HCT116 (cell line): ENCODE data around the gene TBATA. TPM values are rescaled to one million over a fixed set of nuclear protein-coding genes. Genes with fewer than 3 reads are reported as not detected.

ENCODE experiments used
- ATAC-seq: fragments of 200-7000 bp; cut with Tn5 transposase; 2 replicates; pipeline ENCODE4 v1.9.1; 2020; ENCODE audit warnings: mild to moderate bottlenecking, moderate library complexity
- BruUV-seq: library from RNA; stranded (reverse); fragments of 400-500 nt; replicated peaks from 2 replicates; lab custom pipeline; 2021; lab: Mats Ljungman, UMichigan
- CTCF ChIA-PET: fragments of 300-600 bp; sonication (Branson Sonifier 250); formaldehyde crosslinking; loops from one replicate; lab custom pipeline; 2021; ENCODE audit warnings: antibody characterized with exemption; lab: Charles Lee
- POLR2A ChIA-PET: fragments of 300-600, 350-600 bp; sonication (Branson Sonifier 250); formaldehyde crosslinking; loops from one replicate; lab custom pipeline; 2021; ENCODE audit warnings: antibody characterized with exemption; lab: Charles Lee
- RAD21 ChIA-PET, 2 experiments: fragments of 300-600 bp; sonication (Branson Sonifier 250); formaldehyde crosslinking; loops; one replicate each; lab custom pipeline; 2023; ENCODE audit warnings: low total read pairs in 2 of 2; ENCODE audit not compliant: uncharacterized antibody in 2 of 2, unreplicated experiment in 2 of 2, low non-redundant PET in 1 of 2; lab: Charles Lee
- DNase-seq: peaks from one replicate; pipeline ENCODE4 v3.0.0-alpha.2; 2010; ENCODE audit warnings: low read depth, low spot score
- H2AFZ ChIP-seq: fragments of 200-600 bp; shearing (Covaris generic), sonication (generic); 2 replicates; pipeline ENCODE4 v1.6.1; 2017; ENCODE audit warnings: low read depth, mixed run types, mixed read lengths, antibody characterized with exemption, low read length; ENCODE audit not compliant: poor library complexity, severe bottlenecking
- H3K27ac ChIP-seq: 2 replicates; pipeline ENCODE4 v1.5.1; 2012; ENCODE audit warnings: low read depth, low read length
- H3K27me3 ChIP-seq: fragments of 200-600 bp; sonication (generic); 2 replicates; pipeline ENCODE4 v1.6.1; 2016; ENCODE audit warnings: mixed run types, low read length, mixed read lengths; ENCODE audit not compliant: insufficient read depth
- H3K36me3 ChIP-seq, 2 experiments: fragments of 200-500 bp in 1 of 2; fragments of 200-600 bp in 1 of 2; sonication (Bioruptor generic) in 1 of 2; sonication (generic) in 1 of 2; 2 replicates each; pipeline versions ENCODE4 v1.5.1 to v1.6.1; 2014 to 2016; ENCODE audit warnings: low read length in 2 of 2, inconsistent platforms in 1 of 2, mixed read lengths in 1 of 2, mixed run types in 1 of 2; ENCODE audit not compliant: insufficient read depth in 2 of 2, control insufficient read depth in 1 of 2
- H3K4me1 ChIP-seq, 2 experiments: fragments of 200-600 bp in 1 of 2; sonication (generic) in 1 of 2; 2 replicates each; pipeline versions ENCODE4 v1.5.1 to v1.6.1; 2012 to 2017; ENCODE audit warnings: low read length in 2 of 2, inconsistent platforms in 1 of 2, mild to moderate bottlenecking in 1 of 2, mixed read lengths in 1 of 2, mixed run types in 1 of 2, moderate library complexity in 1 of 2; ENCODE audit not compliant: insufficient read depth in 2 of 2, control insufficient read depth in 1 of 2
- H3K4me2 ChIP-seq: fragments of 200-600 bp; sonication (generic); 2 replicates; pipeline ENCODE4 v1.6.1; 2017; ENCODE audit warnings: mixed run types, low read length, mixed read lengths
- H3K4me3 ChIP-seq, 2 experiments: fragments of 200-600 bp in 1 of 2; sonication (generic) in 1 of 2; replicated peaks in 1 of 2; 2 replicates each; pipeline ENCODE4 v1.5.1; 2011 to 2016; ENCODE audit warnings: low read length in 2 of 2, control low read depth in 1 of 2, low read depth in 1 of 2, mild to moderate bottlenecking in 1 of 2, mixed read lengths in 1 of 2, mixed run types in 1 of 2
- H3K79me2 ChIP-seq: fragments of 200-600 bp; sonication (generic); 2 replicates; pipeline ENCODE4 v1.6.1; 2017; ENCODE audit warnings: mild to moderate bottlenecking, mixed run types, low read length, moderate library complexity, mixed read lengths; ENCODE audit not compliant: insufficient read depth
- H3K9ac ChIP-seq: fragments of 200-600 bp; sonication (generic); 2 replicates; pipeline ENCODE4 v1.6.1; 2016; ENCODE audit warnings: low read length, mixed read lengths
- H3K9me2 ChIP-seq: fragments of 200-600 bp; sonication (generic), shearing (Covaris generic); 2 replicates; pipeline ENCODE4 v1.6.1; 2017; ENCODE audit warnings: mixed run types, mild to moderate bottlenecking, moderate library complexity; ENCODE audit not compliant: insufficient read depth
- H3K9me3 ChIP-seq, 2 experiments: fragments of 200-500 bp in 1 of 2; fragments of 200-600 bp in 1 of 2; sonication (Bioruptor generic) in 1 of 2; sonication (generic) in 1 of 2; 2 replicates each; pipeline ENCODE4 v1.6.1; 2014 to 2017; ENCODE audit warnings: low read length in 2 of 2, mixed read lengths in 2 of 2, inconsistent platforms in 1 of 2, low read depth in 1 of 2, mild to moderate bottlenecking in 1 of 2, mixed run types in 1 of 2, moderate library complexity in 1 of 2; ENCODE audit not compliant: control insufficient read depth in 1 of 2, insufficient read depth in 1 of 2
- H4K20me1 ChIP-seq: fragments of 200-600 bp; sonication (generic), shearing (Covaris generic); 2 replicates; pipeline ENCODE4 v1.6.1; 2017; ENCODE audit warnings: mixed run types, mild to moderate bottlenecking, moderate library complexity; ENCODE audit not compliant: insufficient read depth
- CBX3 ChIP-seq: IDR thresholded peaks from 2 replicates; pipeline ENCODE4 v1.6.1; 2012; ENCODE audit warnings: low read depth
- CEBPB ChIP-seq: IDR thresholded peaks from 2 replicates; pipeline ENCODE4 v1.6.1; 2012; ENCODE audit warnings: low read depth
- EGR1 ChIP-seq: IDR thresholded peaks from 2 replicates; pipeline ENCODE4 v1.6.1; 2012; ENCODE audit warnings: low read depth
- ELF1 ChIP-seq: IDR thresholded peaks from 2 replicates; pipeline ENCODE4 v1.6.1; 2012; ENCODE audit warnings: low read depth, borderline replicate concordance
- EZH2 ChIP-seq: fragments of 200-600 bp; sonication (generic); IDR thresholded peaks from 2 replicates; pipeline ENCODE4 v1.6.1; 2017; ENCODE audit warnings: antibody characterized with exemption, mixed run types
- FOSL1 ChIP-seq: IDR thresholded peaks from 2 replicates; pipeline ENCODE4 v1.6.1; 2012; ENCODE audit warnings: low read depth
- POLR2AphosphoS5 ChIP-seq: IDR thresholded peaks from 2 replicates; pipeline ENCODE4 v1.6.1; 2011; ENCODE audit warnings: mild to moderate bottlenecking, low read depth, low read length, moderate library complexity
- RAD21 ChIP-seq: IDR thresholded peaks from 2 replicates; pipeline ENCODE4 v1.6.1; 2012; ENCODE audit warnings: low read depth, mild to moderate bottlenecking
- SIN3A ChIP-seq: IDR thresholded peaks from 2 replicates; pipeline ENCODE4 v1.6.1; 2012; ENCODE audit warnings: low read depth
- TCF7L2 ChIP-seq: IDR thresholded peaks from 2 replicates; pipeline ENCODE4 v1.7.0; 2011; ENCODE audit warnings: borderline replicate concordance, inconsistent platforms; ENCODE audit not compliant: insufficient read depth, insufficient read length; ENCODE audit errors: extremely low read depth
- intact Hi-C: fragments of 100-400 bp; cut with micrococcal nuclease; formaldehyde crosslinking; loops from 2 replicates; pipeline ENCODE4 v1.10.0; 2022
- total RNA-seq: library from RNA; stranded (reverse); gene quantifications from one replicate; pipeline ENCODE4 v1.2.1, GENCODE V29; 2021; ENCODE audit not compliant: unreplicated experiment
- TF ChIP-seq, protein P1 (sequence below): IDR thresholded peaks from 2 replicates; pipeline ENCODE4 v1.6.1; 2012
- TF ChIP-seq, protein P2 (sequence below): IDR thresholded peaks from 2 replicates; pipeline ENCODE4 v1.6.1; 2012
- TF ChIP-seq, protein P3 (sequence below): IDR thresholded peaks from 2 replicates; pipeline ENCODE4 v1.6.1; 2012; ENCODE audit warnings: low read depth

TBATA gene
- total RNA-seq, 1 experiment from 2014 or later: not detected

DNA sequence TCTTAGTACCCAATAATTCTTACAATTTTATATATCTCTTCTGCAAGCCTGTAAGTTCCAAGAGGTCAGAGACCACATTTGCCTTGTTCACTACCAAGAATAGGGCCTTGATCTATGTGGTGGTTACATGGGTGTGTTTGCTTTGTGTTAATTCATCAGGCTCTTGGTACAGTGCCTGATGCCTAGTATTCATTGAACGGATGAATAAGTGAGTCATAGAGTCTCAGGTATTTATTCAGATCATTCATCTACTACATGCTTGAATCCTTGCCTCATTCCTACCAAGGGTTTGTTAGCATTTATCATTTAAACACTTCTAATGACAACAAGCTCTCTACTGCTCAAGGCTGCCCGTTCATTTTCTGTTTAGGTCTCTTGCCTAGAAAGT lies 19.2 kb upstream of the TBATA start:
- RAD21 ChIA-PET: no interaction called here
- intact Hi-C loops: no loop called here
- H3K27ac ChIP-seq: no peak overlapping the region
- H3K27me3 ChIP-seq: no peaks in the 10 kb centered on the region
- TF ChIP-seq, protein P1, sequence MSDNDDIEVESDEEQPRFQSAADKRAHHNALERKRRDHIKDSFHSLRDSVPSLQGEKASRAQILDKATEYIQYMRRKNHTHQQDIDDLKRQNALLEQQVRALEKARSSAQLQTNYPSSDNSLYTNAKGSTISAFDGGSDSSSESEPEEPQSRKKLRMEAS: no peak
- TF ChIP-seq FOSL1 (no peak), SIN3A (no peak), RAD21 (no peak), EZH2 (no peak), ELF1 (no peak), CEBPB (no peak), TCF7L2 (no peak), POLR2AphosphoS5 (no peak), EGR1 (no peak), CBX3 (no peak)
- TF ChIP-seq, protein P2, sequence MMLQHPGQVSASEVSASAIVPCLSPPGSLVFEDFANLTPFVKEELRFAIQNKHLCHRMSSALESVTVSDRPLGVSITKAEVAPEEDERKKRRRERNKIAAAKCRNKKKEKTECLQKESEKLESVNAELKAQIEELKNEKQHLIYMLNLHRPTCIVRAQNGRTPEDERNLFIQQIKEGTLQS: no peak
- TF ChIP-seq, protein P3, sequence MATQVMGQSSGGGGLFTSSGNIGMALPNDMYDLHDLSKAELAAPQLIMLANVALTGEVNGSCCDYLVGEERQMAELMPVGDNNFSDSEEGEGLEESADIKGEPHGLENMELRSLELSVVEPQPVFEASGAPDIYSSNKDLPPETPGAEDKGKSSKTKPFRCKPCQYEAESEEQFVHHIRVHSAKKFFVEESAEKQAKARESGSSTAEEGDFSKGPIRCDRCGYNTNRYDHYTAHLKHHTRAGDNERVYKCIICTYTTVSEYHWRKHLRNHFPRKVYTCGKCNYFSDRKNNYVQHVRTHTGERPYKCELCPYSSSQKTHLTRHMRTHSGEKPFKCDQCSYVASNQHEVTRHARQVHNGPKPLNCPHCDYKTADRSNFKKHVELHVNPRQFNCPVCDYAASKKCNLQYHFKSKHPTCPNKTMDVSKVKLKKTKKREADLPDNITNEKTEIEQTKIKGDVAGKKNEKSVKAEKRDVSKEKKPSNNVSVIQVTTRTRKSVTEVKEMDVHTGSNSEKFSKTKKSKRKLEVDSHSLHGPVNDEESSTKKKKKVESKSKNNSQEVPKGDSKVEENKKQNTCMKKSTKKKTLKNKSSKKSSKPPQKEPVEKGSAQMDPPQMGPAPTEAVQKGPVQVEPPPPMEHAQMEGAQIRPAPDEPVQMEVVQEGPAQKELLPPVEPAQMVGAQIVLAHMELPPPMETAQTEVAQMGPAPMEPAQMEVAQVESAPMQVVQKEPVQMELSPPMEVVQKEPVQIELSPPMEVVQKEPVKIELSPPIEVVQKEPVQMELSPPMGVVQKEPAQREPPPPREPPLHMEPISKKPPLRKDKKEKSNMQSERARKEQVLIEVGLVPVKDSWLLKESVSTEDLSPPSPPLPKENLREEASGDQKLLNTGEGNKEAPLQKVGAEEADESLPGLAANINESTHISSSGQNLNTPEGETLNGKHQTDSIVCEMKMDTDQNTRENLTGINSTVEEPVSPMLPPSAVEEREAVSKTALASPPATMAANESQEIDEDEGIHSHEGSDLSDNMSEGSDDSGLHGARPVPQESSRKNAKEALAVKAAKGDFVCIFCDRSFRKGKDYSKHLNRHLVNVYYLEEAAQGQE: no peak
- H3K4me3 ChIP-seq: no peak overlapping the region
- CTCF ChIA-PET: no interaction called here
- H2AFZ ChIP-seq: no peak overlapping the region
- peaks cover 0 to 8% of the 10 kb centered on the region in 2 experiments; a peak in 1 of 4 replicates for H3K4me1 ChIP-seq
- H3K9me2 ChIP-seq: no peaks in the 10 kb centered on the region
- no peaks in the 10 kb centered on the region for H3K36me3 ChIP-seq
- H3K9me3 ChIP-seq: no peaks in the 10 kb centered on the region
- DNase-seq: no peak
- no peak for ATAC-seq
- no peaks in the 10 kb centered on the region for H4K20me1 ChIP-seq
- POLR2A ChIA-PET: no interaction called here
- BruUV-seq: no TSS peak
- no peak overlapping the region for H3K9ac ChIP-seq
- no peaks in the 10 kb centered on the region for H3K79me2 ChIP-seq
- no peak overlapping the region for H3K4me2 ChIP-seq
